Measurements from ENCODE around the gene ZBP1.

DNA sequence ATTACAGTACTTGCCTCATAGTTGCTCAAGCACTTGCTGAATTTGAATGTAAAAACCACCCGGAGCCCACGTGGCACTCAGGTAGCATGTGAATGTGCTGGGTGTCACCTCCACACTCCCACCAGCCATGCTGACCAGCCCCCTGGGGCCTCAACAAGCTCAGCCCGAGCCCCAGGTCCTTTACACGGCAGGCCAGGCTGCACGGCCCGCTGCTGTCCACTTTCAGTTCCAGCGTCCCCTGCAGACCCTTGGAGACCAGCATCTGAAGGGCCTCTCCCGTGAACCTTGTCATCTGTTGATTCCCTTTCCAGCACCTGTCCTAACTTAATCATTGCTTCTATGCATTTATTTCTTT lies 33.3 kb upstream of the ZBP1 start:
- TF ChIP-seq, protein P1, sequence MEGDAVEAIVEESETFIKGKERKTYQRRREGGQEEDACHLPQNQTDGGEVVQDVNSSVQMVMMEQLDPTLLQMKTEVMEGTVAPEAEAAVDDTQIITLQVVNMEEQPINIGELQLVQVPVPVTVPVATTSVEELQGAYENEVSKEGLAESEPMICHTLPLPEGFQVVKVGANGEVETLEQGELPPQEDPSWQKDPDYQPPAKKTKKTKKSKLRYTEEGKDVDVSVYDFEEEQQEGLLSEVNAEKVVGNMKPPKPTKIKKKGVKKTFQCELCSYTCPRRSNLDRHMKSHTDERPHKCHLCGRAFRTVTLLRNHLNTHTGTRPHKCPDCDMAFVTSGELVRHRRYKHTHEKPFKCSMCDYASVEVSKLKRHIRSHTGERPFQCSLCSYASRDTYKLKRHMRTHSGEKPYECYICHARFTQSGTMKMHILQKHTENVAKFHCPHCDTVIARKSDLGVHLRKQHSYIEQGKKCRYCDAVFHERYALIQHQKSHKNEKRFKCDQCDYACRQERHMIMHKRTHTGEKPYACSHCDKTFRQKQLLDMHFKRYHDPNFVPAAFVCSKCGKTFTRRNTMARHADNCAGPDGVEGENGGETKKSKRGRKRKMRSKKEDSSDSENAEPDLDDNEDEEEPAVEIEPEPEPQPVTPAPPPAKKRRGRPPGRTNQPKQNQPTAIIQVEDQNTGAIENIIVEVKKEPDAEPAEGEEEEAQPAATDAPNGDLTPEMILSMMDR (IDR thresholded peaks at IDR 0.05; ENCODE audit: low read depth, low read length, poor library complexity, severe bottlenecking), result no peak
- TF ChIP-seq EZH2phosphoT487 (IDR thresholded peaks at IDR 0.05; ENCODE audit: borderline replicate concordance, low read length), result no peak
